Activated CD8-positive, alpha-beta T cell treated with anti-CD3 and anti-CD28 coated beads for 36 hours (primary cell): ENCODE measurements around the gene PIR. TPM values are rescaled to one million over a fixed set of nuclear protein-coding genes. Genes with fewer than 3 reads are reported as not detected.

Experiments used
- ATAC-seq: fragments of 200-7000 bp; cut with Tn5 transposase; one replicate; pipeline ENCODE4 v1.10.0; 2021; ENCODE audit warnings: mild to moderate bottlenecking, moderate library complexity
- CTCF ChIA-PET: fragments of 350-600 bp; sonication (Branson Sonifier 250); formaldehyde crosslinking; loops from one replicate; lab custom pipeline; 2021; ENCODE audit warnings: antibody characterized with exemption; lab: Charles Lee
- POLR2A ChIA-PET: fragments of 350-600 bp; sonication (Branson Sonifier 250); formaldehyde crosslinking; loops from one replicate; lab custom pipeline; 2021; ENCODE audit warnings: antibody characterized with exemption; lab: Charles Lee
- DNase-seq: peaks from one replicate; pipeline ENCODE4 v3.0.0-alpha.2; 2020
- H3K27ac Mint-ChIP-seq: one replicate; pipeline ENCODE4 v1.8.0; 2021; ENCODE audit warnings: mild to moderate bottlenecking, mixed read lengths
- H3K27me3 Mint-ChIP-seq: one replicate; pipeline ENCODE4 v1.8.0; 2021; ENCODE audit warnings: mixed read lengths
- H3K36me3 Mint-ChIP-seq: one replicate; pipeline ENCODE4 v1.8.0; 2021; ENCODE audit warnings: low read depth, mixed read lengths
- H3K4me1 Mint-ChIP-seq: one replicate; pipeline ENCODE4 v1.8.0; 2021; ENCODE audit warnings: low read depth, mixed read lengths
- H3K4me3 Mint-ChIP-seq: one replicate; pipeline ENCODE4 v1.8.0; 2021; ENCODE audit warnings: mild to moderate bottlenecking, moderate library complexity, mixed read lengths
- H3K9me3 Mint-ChIP-seq: one replicate; pipeline ENCODE4 v1.8.0; 2021; ENCODE audit warnings: mixed read lengths
- CTCF ChIP-seq: fragments of 200-600 bp; IDR thresholded peaks from one replicate; pipeline ENCODE4 v1.8.0; 2022; ENCODE audit warnings: antibody characterized with exemption, mild to moderate bottlenecking
- intact Hi-C: fragments of 100-400 bp; cut with micrococcal nuclease; formaldehyde crosslinking; loops from one replicate; pipeline ENCODE4 v1.10.0; 2022
- total RNA-seq, 2 experiments: library from RNA; stranded (reverse); gene quantifications; one replicate each; pipeline ENCODE4 v1.2.3, GENCODE V29; 2021

The PIR gene
- total RNA-seq = 1 to 10 TPM in 1 of 2 experiments, under 1 TPM in 1; 0.74 to 1.2 TPM

GRCh38 chrX:15493118-15493962 lies at the start of gene PIR:
Gene PIR, minus strand, starts transcription at chrX:15493333. Its CDS starts 2,076 bp downstream, at chrX:15491257.
- ATAC-seq = peak; percentile 94
- intact Hi-C loops = loop anchor here (10.0 kb wide), 1 partner anchor 151 kb away; no protein-coding TSS in a partner anchor
- peaks cover 2% of the 10 kb centered on the region for H3K27me3 Mint-ChIP-seq
- no peak within 1 kb of the TSS for H3K27ac Mint-ChIP-seq
- TF ChIP-seq CTCF = peak; percentile 25
- H3K4me1 Mint-ChIP-seq = peaks cover 5% of the 10 kb centered on the region
- ChIA-PET POLR2A (no interaction called here), CTCF (interaction anchor here (1.1 to 1.9 kb wide), 3 partner anchors 9 to 144 kb away, joined by 3 to 6 read pairs (median 6); no protein-coding TSS in a partner anchor)
- H3K9me3 Mint-ChIP-seq = no peaks in the 10 kb centered on the region
- peak within 1 kb of the TSS; percentile 73 for H3K4me3 Mint-ChIP-seq
- H3K36me3 Mint-ChIP-seq = no peaks in the 10 kb centered on the region
- DNase-seq = peak; percentile 69

- CTCF ChIA-PET = no interaction called here
- no peak for TF ChIP-seq CTCF
- no peak overlapping the region for H3K27ac Mint-ChIP-seq
- no peak overlapping the region for H3K4me3 Mint-ChIP-seq
- DNase-seq (no peak), ATAC-seq (no peak)
- intact Hi-C loops = no loop called here
- peaks cover 2% of the 10 kb centered on the region for H3K27me3 Mint-ChIP-seq
- H3K4me1 Mint-ChIP-seq = no peaks in the 10 kb centered on the region
- no peaks in the 10 kb centered on the region for H3K36me3 Mint-ChIP-seq
- H3K9me3 Mint-ChIP-seq = no peaks in the 10 kb centered on the region
- POLR2A ChIA-PET = no interaction called here
Observed at GRCh38 chrX:15530318-15530717, 37.2 kb upstream of the PIR start.

GRCh38 chrX:15529165-15529564 lies 36.0 kb upstream of the PIR start:
- H3K36me3 Mint-ChIP-seq = no peaks in the 10 kb centered on the region
- DNase-seq (no peak), ATAC-seq (no peak)
- intact Hi-C loops = no loop called here
- no peak for TF ChIP-seq CTCF
- no peaks in the 10 kb centered on the region for H3K9me3 Mint-ChIP-seq
- peaks cover 2% of the 10 kb centered on the region for H3K27me3 Mint-ChIP-seq
- no peak overlapping the region for H3K27ac Mint-ChIP-seq
- H3K4me3 Mint-ChIP-seq = no peak overlapping the region
- POLR2A ChIA-PET = interaction anchor here (0.7 kb wide), 1 partner anchor 71 kb away, joined by 3 read pairs; no protein-coding TSS in a partner anchor
- H3K4me1 Mint-ChIP-seq = no peaks in the 10 kb centered on the region
- CTCF ChIA-PET = no interaction called here

GRCh38 chrX:15525664-15526416 lies 32.7 kb upstream of the PIR start:
- peaks cover 4% of the 10 kb centered on the region for H3K27me3 Mint-ChIP-seq
- CTCF ChIA-PET = interaction anchor here (0.6 to 1.3 kb wide), 2 partner anchors 83 to 1146 kb away, joined by 3 to 4 read pairs; no protein-coding TSS in a partner anchor
- H3K27ac Mint-ChIP-seq = no peak overlapping the region
- H3K4me1 Mint-ChIP-seq = no peaks in the 10 kb centered on the region
- H3K36me3 Mint-ChIP-seq = no peaks in the 10 kb centered on the region
- no peaks in the 10 kb centered on the region for H3K9me3 Mint-ChIP-seq
- POLR2A ChIA-PET = no interaction called here
- H3K4me3 Mint-ChIP-seq = no peak overlapping the region
- TF ChIP-seq CTCF = no peak
- intact Hi-C loops = no loop called here
- no peak for ATAC-seq
- no peak for DNase-seq
